Esophagus mucosa (tissue), 1 donor: ENCODE data around the gene BCO1. TPM values are rescaled to one million over a fixed set of nuclear protein-coding genes. Genes with fewer than 3 reads are reported as not detected.
"Not testable (repeated sequence)": the region's sequence is repeated elsewhere in the genome, so short reads cannot be mapped to it uniquely, and the experiment has no call there.

Experiments used
- ATAC-seq: fragments of 200-7000 bp; cut with Tn5 transposase; one replicate; pipeline ENCODE4 v1.9.1; 2020
- total RNA-seq: library from RNA; stranded (reverse); gene quantifications from one replicate; pipeline ENCODE4 v1.2.4, GENCODE V29; 2023
- donor health status: DM: yes; HTN: yes; CAD: no.

The BCO1 gene
- 0.32 TPM for total RNA-seq

- peak; percentile 70 for ATAC-seq
Observed at GRCh38 chr16:81238296-81239011, at the start of gene BCO1. Gene BCO1 (plus strand): TSS chr16:81238689. CDS start chr16:81238909, 220 bp downstream.

- peak; percentile 46 for ATAC-seq
Observed at GRCh38 chr16:81189100-81189664, 49.3 kb upstream of the BCO1 start.

GRCh38 chr16:81190667-81191066 lies 47.8 kb upstream of the BCO1 start:
- ATAC-seq, result no peak

GRCh38 chr16:81195885-81196534 lies 42.5 kb upstream of the BCO1 start:
- no peak for ATAC-seq

GRCh38 chr16:81198635-81199034 lies 39.9 kb upstream of the BCO1 start:
- ATAC-seq, result no peak

GRCh38 chr16:81201267-81201666 lies 37.2 kb upstream of the BCO1 start:
- ATAC-seq, result no peak

GRCh38 chr16:81204798-81205680 lies 33.5 kb upstream of the BCO1 start:
- no peak for ATAC-seq

- ATAC-seq, result no peak
Observed at GRCh38 chr16:81207076-81207475, 31.4 kb upstream of the BCO1 start.

GRCh38 chr16:81210807-81211206 lies 27.7 kb upstream of the BCO1 start:
- no peak for ATAC-seq

GRCh38 chr16:81212830-81213465 lies 25.5 kb upstream of the BCO1 start:
- ATAC-seq, result no peak

- peak; percentile 26 for ATAC-seq
Observed at GRCh38 chr16:81214745-81215166, 23.7 kb upstream of the BCO1 start.

GRCh38 chr16:81216114-81216513 lies 22.4 kb upstream of the BCO1 start:
- no peak for ATAC-seq

- ATAC-seq, result no peak
Observed at GRCh38 chr16:81216706-81217105, 21.8 kb upstream of the BCO1 start.

- ATAC-seq, result no peak
Observed at GRCh38 chr16:81219151-81219550, 19.3 kb upstream of the BCO1 start.

- no peak for ATAC-seq
Observed at GRCh38 chr16:81220349-81220748, 18.1 kb upstream of the BCO1 start.

GRCh38 chr16:81221731-81222130 lies 16.8 kb upstream of the BCO1 start:
- no peak for ATAC-seq

- no peak for ATAC-seq
Observed at GRCh38 chr16:81224824-81225223, 13.7 kb upstream of the BCO1 start.

- not testable (repeated sequence) for ATAC-seq
Observed at GRCh38 chr16:81225697-81226096, 12.8 kb upstream of the BCO1 start.

GRCh38 chr16:81227785-81228184 lies 10.7 kb upstream of the BCO1 start:
- ATAC-seq, result no peak

GRCh38 chr16:81229811-81230210 lies 8.7 kb upstream of the BCO1 start:
- ATAC-seq, result no peak

- ATAC-seq, result no peak
Observed at GRCh38 chr16:81231014-81231413, 7.5 kb upstream of the BCO1 start.

GRCh38 chr16:81232740-81233367 lies 5.6 kb upstream of the BCO1 start:
- ATAC-seq, result no peak
